Mesendoderm (in vitro differentiated cells): ENCODE results near the gene STAT3. TPM values are rescaled to one million over a fixed set of nuclear protein-coding genes. Genes with fewer than 3 reads are reported as not detected.

ENCODE experiments used
- DNase-seq: peaks from one replicate; pipeline ENCODE4 v3.0.0; 2013
- H2AK5ac ChIP-seq: 2 replicates; pipeline ENCODE4 v1.6.1; 2013; ENCODE audit warnings: low read length, inconsistent platforms
- H2BK120ac ChIP-seq: 2 replicates; pipeline ENCODE4 v1.6.1; 2013; ENCODE audit warnings: low read depth, mild to moderate bottlenecking, low read length, moderate library complexity, mixed read lengths
- H2BK15ac ChIP-seq: replicated peaks from 2 replicates; pipeline ENCODE4 v1.6.1; 2013; ENCODE audit warnings: low read depth, mild to moderate bottlenecking, moderate library complexity
- H2BK5ac ChIP-seq: 2 replicates; pipeline ENCODE4 v1.6.1; 2013; ENCODE audit warnings: low read length, inconsistent platforms
- H3K18ac ChIP-seq: 2 replicates; pipeline ENCODE4 v1.6.1; 2013; ENCODE audit warnings: mild to moderate bottlenecking, low read length, mixed read lengths
- H3K23ac ChIP-seq: one replicate; pipeline ENCODE4 v1.6.1; 2013; ENCODE audit warnings: low read length
- H3K27ac ChIP-seq: 2 replicates; pipeline ENCODE4 v1.5.1; 2013; ENCODE audit warnings: low read depth, mild to moderate bottlenecking, inconsistent platforms, low read length, moderate library complexity
- H3K27me3 ChIP-seq: 2 replicates; pipeline ENCODE4 v1.6.1; 2013; ENCODE audit warnings: low read length, control low read depth, mild to moderate bottlenecking, inconsistent platforms; ENCODE audit not compliant: insufficient read depth, poor library complexity
- H3K36me3 ChIP-seq: 2 replicates; pipeline ENCODE4 v1.6.1; 2013; ENCODE audit warnings: low read length, inconsistent platforms; ENCODE audit not compliant: control insufficient read depth, insufficient read depth
- H3K4ac ChIP-seq: one replicate; pipeline ENCODE4 v1.6.1; 2013; ENCODE audit warnings: low read depth, mild to moderate bottlenecking, low read length, moderate library complexity
- H3K4me1 ChIP-seq: 2 replicates; pipeline ENCODE4 v1.6.1; 2013; ENCODE audit warnings: low read depth, low read length, inconsistent platforms; ENCODE audit not compliant: control insufficient read depth
- H3K4me2 ChIP-seq: 2 replicates; pipeline ENCODE4 v1.6.1; 2013; ENCODE audit warnings: low read length
- H3K4me3 ChIP-seq: 2 replicates; pipeline ENCODE4 v1.5.1; 2013; ENCODE audit warnings: mild to moderate bottlenecking, low read length
- H3K56ac ChIP-seq: one replicate; pipeline ENCODE4 v1.6.1; 2013; ENCODE audit warnings: low read length
- H3K79me1 ChIP-seq: 2 replicates; pipeline ENCODE4 v1.6.1; 2013; ENCODE audit warnings: low read length, inconsistent platforms
- H3K79me2 ChIP-seq: 2 replicates; pipeline ENCODE4 v1.6.1; 2013; ENCODE audit warnings: mild to moderate bottlenecking, low read length; ENCODE audit not compliant: control insufficient read depth, insufficient read depth
- H3K9ac ChIP-seq: 2 replicates; pipeline ENCODE4 v1.6.1; 2013; ENCODE audit warnings: low read length, inconsistent platforms
- H4K5ac ChIP-seq: one replicate; pipeline ENCODE4 v1.6.1; 2013; ENCODE audit warnings: low read length
- H4K8ac ChIP-seq: one replicate; pipeline ENCODE4 v1.6.1; 2013; ENCODE audit warnings: low read depth, mild to moderate bottlenecking, control low read depth, low read length, moderate library complexity
- WGBS: extraction: QIAGEN DNeasy Blood & Tissue Kit; methylation state at CpG from one replicate; pipeline ENCODE4 v1.1.7; 2013; ENCODE audit warnings: low lambda C conversion rate, missing lambda C conversion rate; ENCODE audit not compliant: insufficient coverage; ENCODE audit errors: extremely low coverage; 5-methylcytosine and 5-hydroxymethylcytosine counted together
- polyA plus RNA-seq, 2 experiments: library from polyadenylated mRNA; stranded (reverse); fragments of 200-250 nt; gene quantifications; one replicate each; pipeline ENCODE4 v1.2.3, GENCODE V29; 2013

STAT3 gene
- polyA plus RNA-seq (2013, experiment 1 of 2), result 42.3 TPM
- polyA plus RNA-seq (2013, experiment 2 of 2), result 41.8 TPM

DNA sequence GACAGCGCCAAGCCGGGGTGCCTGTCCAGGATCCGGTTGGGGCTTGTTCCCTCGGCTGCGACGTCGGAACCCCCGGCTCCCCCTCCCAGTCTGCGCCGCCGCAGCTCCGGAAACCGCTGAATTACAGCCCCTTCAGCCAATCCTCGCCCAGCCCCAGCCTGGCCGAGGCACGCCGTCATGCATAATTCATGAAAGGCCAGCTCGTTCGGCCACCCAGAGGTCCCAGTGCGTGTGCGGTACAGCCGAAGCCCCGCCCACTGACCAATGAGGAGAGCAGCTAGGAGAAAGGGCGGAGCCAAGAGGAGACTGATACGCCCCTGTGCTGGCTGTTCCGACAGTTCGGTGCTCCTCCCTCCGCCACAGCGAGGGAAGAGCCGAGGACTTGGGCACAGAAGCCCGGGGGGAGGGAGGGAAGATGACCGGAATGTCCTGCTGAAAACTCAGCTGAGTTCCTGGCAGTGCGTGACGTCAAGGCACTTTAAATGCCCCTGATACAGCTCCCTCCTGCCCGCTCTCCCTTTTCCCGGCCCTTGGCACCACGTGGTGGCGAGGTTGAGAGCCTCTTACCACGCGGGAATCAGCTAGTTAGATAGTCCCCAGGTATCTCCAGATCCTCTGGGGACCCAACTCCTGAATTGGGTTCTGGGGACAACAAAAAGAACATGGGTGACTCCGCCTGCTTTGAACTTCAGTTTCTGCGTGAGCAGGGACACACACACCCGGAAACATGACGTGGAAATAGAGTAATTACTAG is at the start of gene STAT3:
Gene STAT3 (minus strand): TSS at position 62 of the 754 bp plus-strand sequence. CDS start 39,926 bp downstream, outside the sequence.
- H3K27ac ChIP-seq, result peak within 1 kb of the TSS; percentile 90
- H3K4me3 ChIP-seq, result peak within 1 kb of the TSS; percentile 86
- H2BK15ac ChIP-seq, result peak within 1 kb of the TSS; percentile 86
- peak within 1 kb of the TSS; percentile 36 for H2BK5ac ChIP-seq
- no peak within 1 kb of the TSS for H4K5ac ChIP-seq
- no CpG with 5 or more reads among the region's 44 CpGs for WGBS
- peak within 1 kb of the TSS; percentile 81 for H4K8ac ChIP-seq
- peak within 1 kb of the TSS; percentile 84 for H3K9ac ChIP-seq
- H3K4ac ChIP-seq, result no peak within 1 kb of the TSS
- no peaks in the 10 kb centered on the region for H3K79me1 ChIP-seq
- H2BK120ac ChIP-seq, result peak within 1 kb of the TSS; percentile 10
- no peaks in the 10 kb centered on the region for H3K36me3 ChIP-seq
- DNase-seq, result peak; percentile 100
- H2AK5ac ChIP-seq, result no peak within 1 kb of the TSS
- peak within 1 kb of the TSS; percentile 96 for H3K56ac ChIP-seq
- peak within 1 kb of the TSS; percentile 95 for H3K18ac ChIP-seq
- H3K4me1 ChIP-seq, result peaks cover 4% of the 10 kb centered on the region
- no peaks in the 10 kb centered on the region for H3K27me3 ChIP-seq
- peaks cover 28% of the 10 kb centered on the region for H3K79me2 ChIP-seq
- H3K23ac ChIP-seq, result peak within 1 kb of the TSS; percentile 84
- peak within 1 kb of the TSS; percentile 80 for H3K4me2 ChIP-seq

DNA sequence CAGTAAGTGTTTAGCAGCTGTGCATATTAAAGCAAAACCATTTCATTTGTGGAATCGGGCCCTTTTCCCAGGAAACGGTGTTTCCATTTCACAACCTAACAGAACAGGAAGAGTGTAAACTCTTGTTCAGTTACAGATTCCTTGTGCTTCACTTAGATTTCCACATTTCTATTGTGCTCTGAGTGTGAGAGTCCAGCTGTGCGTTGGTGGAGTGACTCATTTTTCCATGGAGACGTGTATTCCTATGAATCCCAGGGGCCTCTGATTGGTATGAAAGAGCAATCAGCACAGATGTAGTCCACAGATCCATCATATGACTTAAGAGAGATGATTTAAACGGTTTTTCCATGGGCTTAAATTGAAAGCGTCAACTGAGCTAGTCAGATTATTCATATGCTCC is 48.1 kb upstream of the STAT3 start:
- no peaks in the 10 kb centered on the region for H3K79me2 ChIP-seq
- H3K4me1 ChIP-seq, result no peaks in the 10 kb centered on the region
- H2BK5ac ChIP-seq, result no peak overlapping the region
- H2BK120ac ChIP-seq, result no peak overlapping the region
- no peak overlapping the region for H3K9ac ChIP-seq
- DNase-seq, result no peak
- no peak overlapping the region for H4K5ac ChIP-seq
- no peak overlapping the region for H3K27ac ChIP-seq
- no peak overlapping the region for H3K18ac ChIP-seq
- no peak overlapping the region for H2BK15ac ChIP-seq
- WGBS, result no CpG with 5 or more reads among the region's 6 CpGs
- H3K23ac ChIP-seq, result no peak overlapping the region
- H3K4me3 ChIP-seq, result no peak overlapping the region
- no peaks in the 10 kb centered on the region for H3K79me1 ChIP-seq
- no peaks in the 10 kb centered on the region for H3K27me3 ChIP-seq
- H3K36me3 ChIP-seq, result no peaks in the 10 kb centered on the region
- no peak overlapping the region for H3K4ac ChIP-seq
- no peak overlapping the region for H3K56ac ChIP-seq
- no peak overlapping the region for H4K8ac ChIP-seq
- no peak overlapping the region for H2AK5ac ChIP-seq
- no peak overlapping the region for H3K4me2 ChIP-seq

DNA sequence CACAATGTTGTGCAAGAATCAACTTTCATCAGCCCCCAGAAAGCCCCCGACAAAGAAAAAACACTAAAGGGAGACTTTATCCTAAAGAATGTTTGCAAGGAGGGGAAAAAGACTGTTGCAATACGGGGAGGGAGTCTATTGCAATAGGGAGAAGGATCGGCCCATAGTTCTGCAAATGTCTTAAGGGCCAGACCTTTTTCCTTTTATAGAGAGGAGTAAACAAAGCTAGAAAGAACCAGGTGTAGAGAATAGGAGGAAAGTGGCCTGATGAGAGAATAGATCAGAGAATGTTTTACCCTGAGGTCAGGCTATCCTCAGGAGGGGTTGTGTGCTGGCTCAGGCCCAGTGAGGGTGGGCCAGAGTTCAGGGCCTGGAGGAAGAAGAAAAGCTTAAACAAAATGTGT is 43.5 kb upstream of the STAT3 start:
- no peak overlapping the region for H3K4ac ChIP-seq
- H3K23ac ChIP-seq, result no peak overlapping the region
- no peaks in the 10 kb centered on the region for H3K27me3 ChIP-seq
- no peak overlapping the region for H3K27ac ChIP-seq
- no peak for DNase-seq
- H4K5ac ChIP-seq, result no peak overlapping the region
- H3K56ac ChIP-seq, result no peak overlapping the region
- no peak overlapping the region for H3K9ac ChIP-seq
- H3K79me2 ChIP-seq, result no peaks in the 10 kb centered on the region
- no peak overlapping the region for H3K18ac ChIP-seq
- H2AK5ac ChIP-seq, result no peak overlapping the region
- H3K36me3 ChIP-seq, result no peaks in the 10 kb centered on the region
- H4K8ac ChIP-seq, result no peak overlapping the region
- H3K4me1 ChIP-seq, result no peaks in the 10 kb centered on the region
- WGBS, result no CpG with 5 or more reads among the region's 3 CpGs
- H2BK15ac ChIP-seq, result no peak overlapping the region
- no peak overlapping the region for H2BK120ac ChIP-seq
- no peak overlapping the region for H3K4me2 ChIP-seq
- no peaks in the 10 kb centered on the region for H3K79me1 ChIP-seq
- no peak overlapping the region for H2BK5ac ChIP-seq
- H3K4me3 ChIP-seq, result no peak overlapping the region

DNA sequence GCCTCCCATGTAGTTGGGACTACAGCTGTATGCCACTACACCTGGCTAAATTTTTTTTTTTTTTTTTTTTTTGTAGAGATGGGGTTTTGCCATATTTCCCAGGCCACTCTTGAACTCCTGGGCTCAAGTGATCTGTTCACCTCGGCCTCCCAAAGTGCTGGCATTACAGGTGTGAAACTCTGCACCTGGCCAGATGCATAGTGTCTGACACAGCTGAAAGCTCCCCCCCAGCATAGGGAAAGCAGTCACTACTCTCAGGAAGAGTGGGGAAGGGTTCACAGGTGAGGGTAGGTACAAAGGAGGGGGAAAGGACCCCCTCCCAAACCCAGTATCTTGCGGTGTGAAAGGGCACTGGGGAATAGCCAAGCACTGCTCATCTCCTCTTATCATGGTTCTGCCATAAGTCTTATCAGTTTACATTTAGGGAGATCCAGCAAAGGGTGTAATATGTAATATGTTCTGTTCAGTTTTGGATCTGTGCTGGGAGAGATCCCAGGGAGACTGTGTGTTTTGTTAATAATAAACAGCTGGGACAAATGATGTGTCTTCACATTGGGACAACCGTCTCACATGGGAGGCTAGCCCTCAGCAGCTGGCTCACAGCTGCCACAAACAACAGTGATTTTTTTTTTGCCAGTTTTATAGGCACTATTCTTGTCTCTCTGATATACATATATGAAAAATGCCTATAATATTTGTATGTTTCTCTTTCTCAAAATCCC is 41.6 kb upstream of the STAT3 start:
- Histone ChIP-seq H3K36me3 (no peaks in the 10 kb centered on the region), H2BK120ac (no peak overlapping the region), H3K4me2 (no peak overlapping the region), H3K27ac (no peak overlapping the region), H3K79me2 (no peaks in the 10 kb centered on the region), H3K79me1 (no peaks in the 10 kb centered on the region), H4K5ac (no peak overlapping the region), H3K9ac (no peak overlapping the region), H3K27me3 (no peaks in the 10 kb centered on the region), H4K8ac (no peak overlapping the region), H3K23ac (no peak overlapping the region), H3K4me1 (no peaks in the 10 kb centered on the region), H3K56ac (no peak overlapping the region), H3K4me3 (no peak overlapping the region), H2BK15ac (no peak overlapping the region), H3K18ac (no peak overlapping the region), H2BK5ac (no peak overlapping the region), H3K4ac (no peak overlapping the region), H2AK5ac (no peak overlapping the region)
- WGBS, result no CpG with 5 or more reads among the region's 3 CpGs
- no peak for DNase-seq

DNA sequence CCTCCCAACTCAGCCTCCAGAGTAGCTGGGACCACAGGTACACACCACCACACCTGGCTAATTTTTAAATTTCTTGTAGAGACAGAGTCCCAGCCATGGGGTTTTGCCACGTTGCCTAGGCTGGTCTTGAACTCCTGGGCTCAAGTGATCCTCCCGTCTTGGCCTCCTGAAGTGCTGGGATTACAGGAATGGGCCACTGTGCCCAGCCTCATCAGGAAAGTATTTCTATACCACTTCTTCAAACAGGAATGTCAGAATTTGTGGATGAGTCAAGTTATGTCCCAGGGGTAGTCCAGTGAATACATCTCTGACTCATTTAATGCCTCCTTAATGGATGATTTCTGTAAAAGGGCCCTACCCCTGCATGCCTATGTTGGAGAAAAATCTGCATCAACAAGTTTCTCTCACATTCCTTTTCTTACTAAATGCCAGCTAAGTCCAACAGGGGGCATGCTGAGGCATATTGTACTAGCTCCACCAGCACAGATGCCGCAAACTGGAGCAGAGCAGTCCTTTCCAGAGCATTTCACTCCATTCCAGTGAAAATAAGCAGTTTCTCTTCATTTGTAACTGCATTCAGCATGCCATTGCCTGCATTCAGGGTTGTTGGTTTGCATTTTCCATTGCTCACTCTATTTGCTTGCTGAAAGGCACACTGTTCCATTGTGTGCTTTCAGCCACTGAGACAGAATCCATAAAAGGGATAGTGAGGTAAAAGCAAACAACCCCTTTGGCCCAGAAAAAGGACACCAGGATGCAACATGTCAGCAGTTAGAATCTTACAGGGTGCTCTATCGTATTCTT is 40.1 kb upstream of the STAT3 start:
- H3K79me2 ChIP-seq, result no peaks in the 10 kb centered on the region
- H3K18ac ChIP-seq, result no peak overlapping the region
- no peak overlapping the region for H3K4me2 ChIP-seq
- H3K27ac ChIP-seq, result no peak overlapping the region
- H3K4ac ChIP-seq, result no peak overlapping the region
- H3K27me3 ChIP-seq, result no peaks in the 10 kb centered on the region
- H3K23ac ChIP-seq, result no peak overlapping the region
- H3K56ac ChIP-seq, result no peak overlapping the region
- no peak overlapping the region for H2BK5ac ChIP-seq
- no peak overlapping the region for H3K9ac ChIP-seq
- no peak overlapping the region for H3K4me3 ChIP-seq
- no peaks in the 10 kb centered on the region for H3K36me3 ChIP-seq
- no peak overlapping the region for H4K5ac ChIP-seq
- H2BK120ac ChIP-seq, result no peak overlapping the region
- H3K79me1 ChIP-seq, result no peaks in the 10 kb centered on the region
- H3K4me1 ChIP-seq, result no peaks in the 10 kb centered on the region
- WGBS, result no CpG with 5 or more reads among the region's 4 CpGs
- no peak overlapping the region for H2BK15ac ChIP-seq
- H2AK5ac ChIP-seq, result no peak overlapping the region
- no peak overlapping the region for H4K8ac ChIP-seq
- DNase-seq, result peak; percentile 89
